Small intestine (tissue), 7 donors: ENCODE measurements around the gene SERPINA12. TPM values are rescaled to one million over a fixed set of nuclear protein-coding genes. Genes with fewer than 3 reads are reported as not detected.

Experiments
- DNase-seq, 2 donors: peaks; one replicate each; pipeline versions ENCODE4 v3.0.0 to v3.0.0-alpha.2; 2013
- FAIRE-seq: peaks from 2 replicates; lab custom pipeline; 2012; peaks lifted over from hg19 to GRCh38; lab: Jason Lieb, UNC
- H3K27ac ChIP-seq, 3 donors: one replicate each; pipeline ENCODE4 v1.5.1; 2013; ENCODE audit warnings: low read length in 2 of 3, mild to moderate bottlenecking in 2 of 3, control low read depth in 1 of 3, inconsistent platforms in 1 of 3, low read depth in 1 of 3, moderate library complexity in 1 of 3
- H3K27me3 ChIP-seq, 3 donors: one replicate each; pipeline ENCODE4 v1.6.1; 2013; ENCODE audit warnings: low read length in 3 of 3, inconsistent platforms in 1 of 3; ENCODE audit not compliant: control insufficient read depth in 3 of 3, insufficient read depth in 3 of 3
- H3K36me3 ChIP-seq, 3 donors: one replicate each; pipeline ENCODE4 v1.6.1; 2013; ENCODE audit warnings: low read length in 3 of 3, inconsistent platforms in 1 of 3, low read depth in 1 of 3, mild to moderate bottlenecking in 1 of 3, moderate library complexity in 1 of 3; ENCODE audit not compliant: control insufficient read depth in 3 of 3, insufficient read depth in 2 of 3
- H3K4me1 ChIP-seq, 3 donors: one replicate each; pipeline ENCODE4 v1.6.1; 2013; ENCODE audit warnings: low read length in 2 of 3, inconsistent platforms in 1 of 3, low read depth in 1 of 3, mild to moderate bottlenecking in 1 of 3, moderate library complexity in 1 of 3; ENCODE audit not compliant: control insufficient read depth in 3 of 3, insufficient read depth in 2 of 3
- H3K4me3 ChIP-seq, 3 donors: one replicate each; pipeline ENCODE4 v1.5.1; 2013; ENCODE audit warnings: low read length in 3 of 3, control low read depth in 1 of 3, inconsistent platforms in 1 of 3, low read depth in 1 of 3, mild to moderate bottlenecking in 1 of 3, moderate library complexity in 1 of 3
- H3K9me3 ChIP-seq, 2 donors: one replicate each; pipeline ENCODE4 v1.6.1; 2013; ENCODE audit warnings: low read depth in 1 of 2, low read length in 1 of 2; ENCODE audit not compliant: control insufficient read depth in 2 of 2, insufficient read depth in 1 of 2
- WGBS, 3 donors: extraction: QIAGEN DNeasy Blood & Tissue Kit; methylation state at CpG; one replicate each; pipeline ENCODE4 v1.1.7; 2013; 5-methylcytosine and 5-hydroxymethylcytosine counted together
- polyA plus RNA-seq, 4 donors: library from polyadenylated mRNA; stranded (reverse) in 3 of 4; unstranded in 1 of 4; fragments of 200-250 nt in 3 of 4; fragments of 120-200 nt in 1 of 4; gene quantifications; one replicate each; pipeline versions ENCODE4 v1.2.1 to v1.2.3, GENCODE V29; 2013
- donor health status: healthy with polysubstance abuse.
- donor health status: control.
- donor health status: control.
- donor health status: Bipolar disorder and iron deficiency.
- donor health status: healthy.

The SERPINA12 gene
- polyA plus RNA-seq, 4 donors: 0.54 to 0.67 TPM; not detected in 2

DNA sequence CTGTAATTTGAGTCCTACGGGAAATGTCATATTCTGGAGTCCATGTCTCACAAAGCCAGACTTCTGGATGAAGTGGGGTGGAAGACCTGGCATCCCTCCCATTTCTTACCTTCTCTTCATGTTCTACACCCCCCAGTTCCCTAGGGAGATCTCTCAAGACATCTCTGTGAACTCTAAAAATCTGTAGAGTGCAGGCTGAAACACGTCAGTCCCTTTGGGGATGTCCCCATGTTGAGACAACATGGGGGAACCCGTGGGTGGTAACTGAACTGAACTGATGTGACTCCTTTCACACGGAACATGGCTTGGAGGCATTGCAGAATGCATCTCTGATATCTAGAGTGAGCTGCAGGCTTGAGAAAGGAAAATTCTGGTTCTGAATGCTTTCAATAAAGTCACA is 15.2 kb downstream of the SERPINA12 start:
- DNase-seq (no peak), FAIRE-seq (no peak)

DNA sequence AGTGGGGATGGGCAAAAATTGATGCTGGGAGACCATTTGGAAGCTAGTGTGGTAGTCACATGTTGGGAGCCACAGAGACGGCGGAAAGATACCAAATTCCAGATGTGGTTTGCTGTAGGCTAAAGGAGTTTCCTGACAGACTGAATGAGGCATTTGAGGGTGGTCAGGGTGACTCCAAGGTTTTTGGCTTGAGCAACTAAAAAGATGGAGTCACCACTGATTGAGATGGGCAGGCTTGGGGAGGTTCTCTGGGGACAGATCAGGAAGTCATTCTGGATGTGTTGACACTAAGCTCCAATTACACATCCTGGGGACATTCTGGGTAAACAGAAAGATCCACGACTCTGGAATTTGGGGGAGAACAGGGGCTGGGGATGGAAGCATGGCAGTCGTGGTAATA is 17.8 kb downstream of the SERPINA12 start:
- Histone ChIP-seq H3K4me3 (no peak overlapping the region), H3K9me3 (no peaks in the 10 kb centered on the region), H3K4me1 (peaks cover 0 to under 1% (median 0%) of the 10 kb centered on the region in 3 donors), H3K27me3 (peaks cover 0 to 3% (median 3%) of the 10 kb centered on the region in 3 donors), H3K36me3 (no peaks in the 10 kb centered on the region), H3K27ac (no peak overlapping the region)
- FAIRE-seq (no peak), DNase-seq (no peak)
- WGBS, 3 donors: 44 to 58% (median 51%) methylated on average over 4 of the region's 4 CpGs

More for the DNA sequence above, 15.2 kb downstream of the SERPINA12 start:
- H3K27me3 ChIP-seq: peaks cover 0 to 3% (median 0%) of the 10 kb centered on the region in 3 donors
- WGBS, 3 donors: 49 to 71% (median 60%) methylated on average over 4 of the region's 4 CpGs
- no peak overlapping the region for H3K27ac ChIP-seq
- H3K9me3 ChIP-seq: no peaks in the 10 kb centered on the region
- H3K4me3 ChIP-seq: no peak overlapping the region
- no peaks in the 10 kb centered on the region for H3K4me1 ChIP-seq
- H3K36me3 ChIP-seq: no peaks in the 10 kb centered on the region

DNA sequence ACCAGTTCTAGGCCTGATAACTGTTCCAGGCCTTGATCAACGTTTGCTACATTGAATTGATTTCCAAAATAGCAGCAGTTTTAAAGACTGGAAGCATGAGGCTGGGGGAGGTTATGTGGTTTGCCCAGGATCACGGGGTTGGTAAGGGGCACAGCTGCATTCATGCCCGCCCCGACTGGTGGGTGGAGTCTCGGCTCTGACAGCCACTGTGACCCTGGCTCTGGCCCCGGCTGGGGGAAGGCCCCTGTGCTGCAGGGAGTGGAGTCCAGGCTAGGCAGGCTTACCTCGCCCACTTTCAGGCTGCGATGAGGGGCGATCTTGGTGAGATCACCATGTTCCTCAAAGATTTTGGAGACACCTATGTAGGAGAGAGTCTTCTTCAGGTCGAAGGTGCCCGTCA is 19.9 kb downstream of the SERPINA12 start:
- Histone ChIP-seq H3K27ac (no peak overlapping the region), H3K4me1 (peaks cover 0 to 3% (median 0%) of the 10 kb centered on the region in 3 donors), H3K9me3 (no peaks in the 10 kb centered on the region), H3K36me3 (no peaks in the 10 kb centered on the region), H3K27me3 (peaks cover 0 to 5% (median 3%) of the 10 kb centered on the region in 3 donors), H3K4me3 (no peak overlapping the region)
- FAIRE-seq (no peak), DNase-seq (no peak)
- WGBS, 3 donors: 65 to 67% (median 66%) methylated on average over 11 of the region's 11 CpGs

DNA sequence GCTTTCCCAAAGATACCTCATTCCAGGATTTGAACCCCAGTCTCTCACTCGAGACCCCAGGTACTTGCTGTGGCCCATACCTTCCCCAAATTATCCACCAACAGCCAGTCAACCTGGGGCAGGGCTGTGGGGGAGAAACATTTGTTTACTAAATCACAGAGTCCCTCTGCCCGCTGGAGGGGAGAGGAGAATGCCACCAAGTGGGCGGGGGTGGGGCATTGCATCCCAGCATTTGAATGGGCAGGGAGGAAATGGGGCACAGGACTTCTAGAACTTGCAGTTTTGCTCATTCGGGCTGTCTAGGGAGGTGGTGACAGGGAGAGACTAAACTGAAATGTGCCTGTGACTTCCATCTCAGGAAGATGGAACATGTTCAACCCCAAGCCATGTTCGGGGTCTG is 22.4 kb downstream of the SERPINA12 start:
- FAIRE-seq (no peak), DNase-seq (no peak)
- H3K36me3 ChIP-seq: no peaks in the 10 kb centered on the region
- peaks cover 0 to 5% (median 3%) of the 10 kb centered on the region in 3 donors for H3K27me3 ChIP-seq
- no peak overlapping the region for H3K4me3 ChIP-seq
- WGBS, 3 donors: 28 to 41% (median 40%) methylated on average over 5 of the region's 5 CpGs
- H3K9me3 ChIP-seq: peaks cover 0 to 2% of the 10 kb centered on the region in 2 donors
- peaks cover 0 to 3% (median 0%) of the 10 kb centered on the region in 3 donors for H3K4me1 ChIP-seq
- no peak overlapping the region for H3K27ac ChIP-seq

DNA sequence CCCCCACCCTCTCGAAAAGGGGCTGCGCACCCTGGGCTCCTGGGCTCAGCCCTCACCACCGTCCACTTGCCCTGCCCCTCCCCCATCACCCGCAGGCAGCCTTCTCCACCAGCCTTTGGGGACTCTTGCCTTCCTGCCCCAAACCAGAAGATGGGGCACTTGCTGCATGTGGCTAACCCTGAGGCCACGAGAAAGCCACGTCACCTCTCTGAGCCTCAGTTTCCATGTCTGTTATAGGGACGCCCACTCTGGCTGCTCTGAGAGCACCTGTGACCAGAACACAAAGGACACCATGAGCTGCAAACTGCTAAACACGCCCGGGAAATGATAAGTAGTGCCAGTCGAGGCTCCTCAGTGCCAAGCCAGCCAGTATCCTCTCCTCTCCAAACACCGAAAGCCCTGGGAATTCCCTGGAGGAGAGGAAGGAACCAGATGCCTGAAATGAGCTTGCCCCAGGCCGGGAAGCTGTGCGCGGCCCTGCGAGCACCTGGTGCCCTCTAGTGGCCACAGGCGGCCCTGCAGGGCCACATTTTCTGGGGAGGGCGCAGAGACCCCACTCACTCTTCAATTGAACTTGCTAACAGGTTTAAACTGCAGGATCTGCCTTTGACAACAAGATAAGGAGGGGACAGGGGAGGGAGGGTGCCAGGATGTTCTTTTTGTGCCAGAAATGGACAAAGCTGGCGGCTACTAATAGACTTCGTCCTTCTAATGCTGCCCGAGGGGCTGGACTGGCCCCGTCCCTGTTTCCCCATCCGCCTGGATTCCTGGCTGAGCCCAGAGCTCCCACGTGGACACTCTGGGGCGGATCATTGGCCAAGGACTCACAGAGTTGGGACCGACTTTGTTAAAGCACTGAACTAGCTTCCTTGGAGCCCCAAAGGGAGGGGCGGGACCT is 23.1 kb downstream of the SERPINA12 start:
- FAIRE-seq (no peak), DNase-seq (peak; percentile 13 to 62)
- Histone ChIP-seq H3K4me3 (no peak overlapping the region), H3K27ac (no peak overlapping the region), H3K36me3 (no peaks in the 10 kb centered on the region), H3K27me3 (peaks cover 0 to 5% (median 3%) of the 10 kb centered on the region in 3 donors), H3K4me1 (peaks cover 0 to 3% (median 0%) of the 10 kb centered on the region in 3 donors), H3K9me3 (peaks cover 0 to 2% of the 10 kb centered on the region in 2 donors)
- WGBS, 3 donors: 16 to 19% (median 18%) methylated on average over 26 of the region's 26 CpGs

DNA sequence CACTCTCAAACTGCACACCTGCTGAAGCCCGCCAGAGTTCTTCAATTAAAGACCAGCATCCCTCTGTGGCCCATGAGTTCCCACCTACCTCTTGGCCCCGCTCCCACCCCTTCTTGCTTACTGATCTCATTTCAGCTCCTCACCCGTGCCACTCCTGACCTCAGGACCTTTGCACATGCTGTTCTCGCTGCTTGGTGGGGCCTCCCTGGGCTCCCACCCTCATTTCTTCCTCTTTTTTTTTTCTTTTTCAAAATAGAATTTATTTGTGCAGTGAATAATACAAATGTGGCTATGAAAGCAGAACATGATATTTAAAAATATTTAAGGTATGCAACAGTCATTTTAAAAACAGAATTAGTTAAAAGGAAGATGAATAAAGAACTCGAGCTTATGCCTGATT is 24.8 kb downstream of the SERPINA12 start:
- no peak for DNase-seq
- 80 to 84% (median 83%) methylated on average over 5 of the region's 5 CpGs for WGBS, 3 donors
- H3K9me3 ChIP-seq: peaks cover 0 to 6% of the 10 kb centered on the region in 2 donors
- no peak for FAIRE-seq
- peaks cover 0 to 3% (median 0%) of the 10 kb centered on the region in 3 donors for H3K4me1 ChIP-seq
- peaks cover 0 to 5% (median 3%) of the 10 kb centered on the region in 3 donors for H3K27me3 ChIP-seq
- H3K4me3 ChIP-seq: no peak overlapping the region
- no peak overlapping the region for H3K27ac ChIP-seq
- no peaks in the 10 kb centered on the region for H3K36me3 ChIP-seq

DNA sequence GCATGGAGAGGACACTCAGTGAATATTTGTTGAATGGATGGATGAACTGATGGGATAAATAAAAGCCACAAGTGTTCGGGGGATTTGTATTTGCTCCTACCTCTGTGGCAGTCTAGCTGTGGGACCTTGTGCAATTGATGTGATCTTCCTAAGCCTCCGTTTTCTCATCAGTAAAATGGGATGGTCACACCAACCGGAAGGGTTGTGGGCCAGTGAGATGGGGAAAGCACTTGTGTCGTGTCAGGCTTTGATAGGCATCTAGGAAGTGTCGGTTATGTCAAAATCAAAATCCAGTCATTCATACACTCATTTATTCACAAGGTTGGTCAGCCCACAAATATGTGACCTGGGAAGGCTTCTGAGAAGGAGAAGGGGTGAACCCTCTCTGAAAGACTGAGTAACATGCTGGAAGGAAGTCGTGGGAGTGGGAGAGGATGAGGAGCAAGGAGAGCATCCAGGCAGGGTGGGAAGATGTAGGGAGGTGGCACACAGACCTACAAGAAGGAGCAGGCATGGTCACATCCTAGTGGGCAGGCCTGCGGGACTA is 25.5 kb downstream of the SERPINA12 start:
- Histone ChIP-seq H3K9me3 (peaks cover 0 to 13% of the 10 kb centered on the region in 2 donors), H3K4me3 (no peak overlapping the region)

DNA sequence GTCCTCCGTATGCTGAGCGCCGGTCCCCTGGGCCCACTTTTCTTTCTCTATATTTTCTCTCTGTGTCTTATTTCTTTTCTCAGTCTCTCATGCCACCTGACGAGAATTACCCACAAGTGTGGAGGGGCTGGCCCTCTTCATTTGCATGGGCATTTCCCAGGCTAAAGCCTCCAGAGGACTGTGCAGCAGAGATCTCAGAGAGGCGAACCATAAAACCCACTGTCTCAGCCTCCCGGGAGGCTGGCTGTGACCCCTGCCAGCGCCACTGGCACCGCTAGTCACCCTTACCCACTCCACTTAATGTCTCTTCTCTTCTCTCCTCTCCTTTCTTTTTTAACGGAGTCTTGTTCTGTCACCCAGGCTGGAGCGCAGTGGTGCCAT is 26.2 kb downstream of the SERPINA12 start:
- Histone ChIP-seq H3K27ac (no peak overlapping the region), H3K27me3 (peaks cover 0 to 5% (median 3%) of the 10 kb centered on the region in 3 donors), H3K4me1 (peaks cover 0 to 3% (median 0%) of the 10 kb centered on the region in 3 donors), H3K36me3 (no peaks in the 10 kb centered on the region), H3K4me3 (no peak overlapping the region), H3K9me3 (peaks cover 0 to 15% of the 10 kb centered on the region in 2 donors)
- WGBS, 3 donors: 82 to 87% (median 85%) methylated on average over 10 of the region's 10 CpGs
- FAIRE-seq (no peak), DNase-seq (no peak)

More for the DNA sequence above, 25.5 kb downstream of the SERPINA12 start:
- FAIRE-seq (no peak), DNase-seq (no peak)
- H3K36me3 ChIP-seq: no peaks in the 10 kb centered on the region
- H3K27me3 ChIP-seq: peaks cover 0 to 5% (median 3%) of the 10 kb centered on the region in 3 donors
- H3K27ac ChIP-seq: no peak overlapping the region
- peaks cover 0 to 3% (median 0%) of the 10 kb centered on the region in 3 donors for H3K4me1 ChIP-seq
- 77 to 85% (median 78%) methylated on average over 7 of the region's 7 CpGs for WGBS, 3 donors
